GM21723 (cell line): Measurements from ENCODE around the gene CMKLR1.

Experiments used
- ATAC-seq: cut with Tn5 transposase; IDR thresholded peaks from one replicate; pipeline ENCODE4 v1.9.1; 2021; ENCODE audit warnings: mild to moderate bottlenecking, moderate library complexity; ENCODE audit not compliant: unreplicated experiment

CMKLR1 gene

GRCh38 chr12:108270035-108270848 lies 68.9 kb downstream of the CMKLR1 start:
- ATAC-seq: no peak

DNA sequence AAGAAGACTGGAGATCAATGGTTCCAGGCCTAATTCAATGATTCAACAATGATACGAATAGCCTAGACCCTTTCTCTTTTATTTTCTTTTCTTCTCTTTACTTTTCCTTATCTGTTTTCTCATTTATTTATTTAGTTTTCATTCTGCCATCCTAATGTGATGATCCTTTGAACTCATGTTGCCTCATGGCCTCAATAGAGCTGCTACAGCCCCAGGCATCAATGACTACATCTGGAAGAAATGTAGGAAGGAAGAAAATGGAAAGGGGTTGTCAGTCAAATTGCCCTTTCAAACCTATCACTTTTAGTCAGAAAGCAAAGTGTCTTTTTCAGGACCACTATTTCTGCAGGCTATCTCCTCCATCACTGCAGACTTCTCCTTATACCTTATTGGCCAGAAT lies 69.9 kb downstream of the CMKLR1 start:
- ATAC-seq: no peak

GRCh38 chr12:108268397-108268796 lies 70.7 kb downstream of the CMKLR1 start:
- ATAC-seq: no peak

GRCh38 chr12:108267450-108267849 lies 71.7 kb downstream of the CMKLR1 start:
- ATAC-seq: no peak

DNA sequence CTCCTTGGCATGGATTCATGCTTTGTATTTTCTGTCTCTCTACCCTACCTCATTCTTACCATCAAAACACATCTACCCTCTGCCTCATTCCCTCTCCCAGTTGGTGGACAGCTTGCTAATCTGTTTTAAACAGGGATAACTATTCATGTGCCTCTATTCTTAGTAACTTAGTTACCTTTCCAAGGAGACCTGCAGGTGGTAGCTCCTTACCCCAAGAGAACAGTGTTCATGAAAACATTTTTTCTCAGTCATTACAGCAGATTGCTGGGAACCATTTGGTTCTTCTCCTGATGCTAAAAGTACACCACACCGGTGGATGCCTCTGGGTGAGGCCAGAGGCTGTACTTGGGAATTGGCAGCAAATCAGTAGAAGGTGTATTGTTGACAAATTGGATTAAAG lies 73.0 kb downstream of the CMKLR1 start:
- ATAC-seq: no peak

DNA sequence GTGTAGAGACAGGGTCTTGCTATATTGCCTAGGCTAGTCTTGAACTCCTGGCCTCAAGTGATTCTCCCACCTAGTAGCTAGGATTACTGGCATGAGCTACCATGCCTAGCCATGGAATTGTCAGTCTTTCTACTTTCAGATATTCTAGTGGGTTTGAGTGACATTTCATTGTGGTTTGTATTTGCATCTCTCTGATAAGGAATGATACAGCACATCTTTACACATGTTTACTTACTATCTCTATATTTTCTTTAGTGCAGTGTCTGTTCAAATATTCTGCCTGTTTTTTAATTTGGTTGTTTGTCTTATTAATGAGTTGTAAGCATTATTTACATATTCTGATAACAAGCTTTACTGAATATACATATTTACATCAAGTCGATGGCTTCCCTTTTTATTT lies 73.6 kb downstream of the CMKLR1 start:
- no peak for ATAC-seq

DNA sequence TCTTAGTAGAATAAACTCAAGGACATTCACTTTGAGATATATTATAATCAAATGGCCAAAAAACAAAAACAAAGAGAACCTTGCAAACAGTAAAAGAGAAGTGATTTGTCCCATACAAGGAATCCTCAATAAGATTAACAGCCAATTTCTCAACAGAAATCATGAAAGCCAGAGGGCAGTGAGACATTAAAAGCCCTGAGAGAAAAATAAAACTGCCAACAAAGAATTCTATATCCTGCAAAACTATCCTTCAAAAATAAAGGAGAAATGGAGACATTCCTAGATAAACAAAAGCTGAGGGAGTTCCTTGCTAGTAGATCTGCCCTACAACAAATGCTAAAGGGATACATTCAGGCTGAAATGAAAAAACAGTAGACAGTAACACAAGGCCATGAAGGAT lies 78.1 kb downstream of the CMKLR1 start:
- no peak for ATAC-seq

DNA sequence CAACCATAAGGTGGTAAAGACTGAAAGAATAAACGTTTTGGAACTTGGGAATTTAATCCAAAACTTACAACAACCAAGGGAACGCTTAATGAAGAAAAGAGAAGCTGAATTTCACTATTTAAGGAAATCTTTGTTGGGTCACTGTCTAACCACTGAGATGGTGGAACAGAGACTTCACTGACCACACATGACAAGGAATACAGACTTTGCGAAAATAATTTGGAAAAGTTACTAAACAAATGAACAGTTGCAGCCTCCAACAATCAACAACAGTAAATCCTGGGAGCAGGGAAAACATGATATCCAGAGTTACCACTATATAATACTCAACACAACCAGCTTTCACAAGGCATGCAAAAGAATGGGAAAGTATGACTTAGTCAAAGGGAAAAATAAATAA lies 79.1 kb downstream of the CMKLR1 start:
- ATAC-seq: no peak

GRCh38 chr12:108257610-108258106 lies 81.5 kb downstream of the CMKLR1 start:
- ATAC-seq: no peak

GRCh38 chr12:108257004-108257403 lies 82.1 kb downstream of the CMKLR1 start:
- no peak for ATAC-seq

DNA sequence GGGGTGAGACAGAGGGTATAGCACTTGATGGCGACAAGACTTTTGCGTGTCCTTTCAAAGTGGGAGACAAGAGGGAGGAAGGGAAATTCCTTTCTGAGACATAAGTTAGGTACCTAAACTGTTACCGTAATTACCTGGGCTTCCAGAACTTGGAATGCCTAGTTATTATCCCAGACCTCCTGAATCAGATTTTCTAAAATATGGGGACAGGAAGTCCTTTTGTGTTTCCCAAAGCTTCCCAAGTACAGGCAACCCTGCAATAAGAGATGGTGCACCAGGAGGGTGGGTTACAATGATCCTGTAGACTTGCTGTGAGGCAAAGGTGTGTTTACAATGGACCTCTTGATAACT lies 83.9 kb downstream of the CMKLR1 start:
- no peak for ATAC-seq

DNA sequence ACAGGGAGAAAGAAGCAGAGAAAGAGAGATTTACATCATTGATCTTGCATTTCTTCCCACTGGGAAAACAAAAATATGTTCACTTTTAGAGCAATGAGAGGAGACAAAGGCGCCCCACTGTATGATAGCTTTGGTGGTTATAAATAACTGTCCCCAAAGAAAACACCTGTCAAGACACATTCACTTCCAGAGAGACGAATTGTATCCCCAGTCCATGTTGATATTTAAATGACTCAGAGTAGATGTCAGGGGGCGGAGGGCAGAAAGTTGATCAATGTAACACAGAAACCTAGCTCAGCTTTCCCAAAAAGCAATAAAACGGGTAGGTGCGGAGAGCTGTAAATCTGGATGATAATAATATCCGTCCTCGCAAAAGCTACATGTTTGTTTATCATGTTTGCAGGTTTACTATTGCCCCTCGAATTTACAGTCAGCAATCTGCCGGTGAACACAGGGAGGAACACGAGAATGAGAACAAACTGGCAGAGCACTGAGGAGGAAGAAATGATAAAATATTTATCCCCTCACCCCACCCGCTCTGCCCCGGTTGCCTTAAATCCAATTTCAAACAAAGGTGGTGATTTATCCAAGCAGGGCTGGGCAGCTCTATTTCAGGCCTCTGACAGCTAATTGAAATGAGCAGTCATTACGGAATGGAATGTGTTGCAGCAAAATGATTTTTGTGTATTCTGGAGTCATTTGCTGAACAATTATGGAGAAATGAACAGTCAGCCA lies 84.4 kb downstream of the CMKLR1 start:
- no peak for ATAC-seq

DNA sequence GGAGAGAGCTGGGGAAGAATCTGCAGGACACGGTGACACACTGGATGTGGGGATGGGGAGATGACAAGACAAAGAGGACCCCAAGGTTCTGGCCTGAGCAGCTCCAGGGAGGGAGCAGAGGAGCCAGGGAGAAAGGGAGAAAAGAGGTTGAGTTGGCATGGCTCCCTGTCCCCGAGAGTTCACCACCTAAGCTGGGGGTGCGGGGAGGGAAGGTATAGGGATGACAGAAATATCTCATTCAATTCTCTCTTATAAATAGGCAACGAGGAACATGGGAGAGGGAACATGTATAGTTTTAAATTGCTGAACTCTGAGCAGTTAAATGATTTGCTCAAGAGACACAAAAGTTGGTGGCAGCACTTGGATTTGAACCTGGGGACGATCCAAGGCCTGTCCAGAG lies 85.1 kb downstream of the CMKLR1 start:
- ATAC-seq: no peak

DNA sequence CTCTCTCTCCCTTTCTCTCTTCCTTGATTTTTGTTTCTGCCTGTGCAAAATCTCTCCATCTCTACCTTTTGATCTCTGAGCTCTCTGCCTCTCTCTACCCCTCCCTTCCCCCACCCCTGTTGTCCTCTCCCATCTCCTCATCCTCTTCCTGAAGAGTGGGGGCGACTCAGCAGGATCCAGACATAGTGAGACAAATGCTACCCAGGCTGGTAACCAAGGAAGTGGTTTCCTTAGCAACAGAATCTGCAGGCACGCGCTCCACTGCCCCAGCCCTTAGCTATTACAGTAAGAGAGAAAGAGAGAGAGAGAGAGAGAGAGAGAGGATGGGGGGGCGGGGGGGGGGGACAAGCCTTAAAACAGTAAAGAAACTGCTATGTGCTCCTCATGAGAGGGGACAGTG lies 85.6 kb downstream of the CMKLR1 start:
- no peak for ATAC-seq

- ATAC-seq: no peak
These were observed 86.6 kb downstream of the CMKLR1 start for GRCh38 chr12:108252523-108252922.

DNA sequence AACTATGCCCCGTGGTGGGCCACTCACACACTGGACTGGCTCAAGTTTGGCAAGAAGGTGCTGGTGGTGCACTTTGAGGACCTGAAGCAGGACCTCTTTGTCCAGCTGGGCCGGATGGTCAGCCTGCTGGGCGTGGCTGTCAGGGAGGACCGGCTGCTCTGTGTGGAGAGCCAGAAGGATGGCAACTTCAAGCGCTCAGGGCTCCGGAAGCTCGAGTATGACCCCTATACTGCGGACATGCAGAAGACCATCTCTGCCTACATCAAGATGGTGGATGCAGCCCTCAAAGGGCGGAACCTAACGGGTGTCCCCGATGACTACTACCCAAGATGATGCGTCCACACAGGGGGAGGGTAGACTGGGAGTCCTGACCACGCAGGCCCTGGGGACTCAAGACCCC lies 91.1 kb downstream of the CMKLR1 start:
- ATAC-seq: no peak

DNA sequence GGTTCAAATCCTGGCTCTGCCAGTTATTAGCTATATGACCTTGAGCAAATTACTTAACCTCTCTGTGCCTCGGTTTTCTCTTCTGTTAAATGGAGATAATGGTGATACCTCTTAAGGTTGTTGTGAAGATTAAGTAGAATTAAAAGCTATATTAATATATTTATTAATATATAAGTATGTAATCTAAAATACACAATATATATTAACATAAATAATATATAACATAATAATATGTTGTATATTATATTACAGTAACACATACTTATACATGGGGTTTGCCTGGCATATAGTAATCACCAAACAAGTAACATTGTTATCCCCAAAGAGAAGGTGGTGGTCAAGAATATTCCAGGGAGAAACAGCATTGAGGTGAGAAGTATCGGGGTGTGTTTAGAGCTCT lies 92.0 kb downstream of the CMKLR1 start:
- ATAC-seq: no peak

DNA sequence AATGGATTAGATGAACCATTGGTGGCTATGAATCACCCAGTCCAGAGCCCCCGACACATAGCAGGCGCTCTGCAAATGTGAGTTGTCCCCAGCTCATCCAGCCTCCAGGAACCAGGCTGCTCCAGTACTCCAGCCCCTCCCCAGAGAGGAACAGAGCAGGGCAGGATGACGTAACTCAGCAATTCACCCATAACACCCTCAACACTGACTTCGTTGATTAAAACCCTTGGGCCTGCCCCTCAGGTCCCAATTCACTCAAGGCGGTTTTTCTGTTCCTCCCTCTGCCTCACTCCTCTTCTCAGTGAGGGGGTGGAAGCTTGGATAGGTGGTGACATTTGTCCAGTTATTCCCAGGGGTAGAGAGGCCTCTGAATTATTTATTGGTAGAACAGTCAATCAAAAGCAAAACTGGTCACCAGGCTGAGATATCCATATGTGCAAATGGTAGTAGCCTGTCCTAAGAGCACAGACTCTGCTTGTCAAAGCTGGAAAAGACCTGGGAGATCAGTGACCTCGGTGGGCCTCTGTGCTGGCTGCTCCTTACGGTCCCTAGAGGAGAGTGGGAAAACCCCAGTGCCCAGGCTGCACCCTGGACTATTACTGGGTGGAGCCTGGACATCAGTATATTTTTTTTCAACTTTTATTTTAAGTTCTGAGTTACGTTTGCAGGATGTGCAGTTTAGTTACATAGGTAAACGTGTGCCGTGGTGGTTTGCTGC lies 97.0 kb downstream of the CMKLR1 start:
- ATAC-seq: no peak

DNA sequence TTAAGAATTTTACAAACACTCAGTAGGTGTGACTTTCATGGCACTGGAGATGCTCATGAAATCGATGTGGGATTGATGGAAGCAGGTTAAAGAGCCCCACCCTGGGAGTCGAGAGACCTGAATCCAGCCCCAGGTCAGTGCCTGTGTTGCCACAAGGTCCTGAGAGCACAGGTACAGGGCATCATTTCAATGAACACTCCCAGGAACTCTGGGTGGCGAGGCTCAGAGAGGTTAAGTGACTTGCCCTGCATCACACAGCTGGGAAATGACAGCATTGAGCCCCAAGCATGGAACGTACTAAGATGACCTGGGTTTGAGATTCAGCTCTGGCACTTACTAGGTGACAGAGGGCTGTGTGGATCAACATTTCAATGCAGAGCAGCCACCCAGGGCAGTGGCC lies 98.2 kb downstream of the CMKLR1 start:
- ATAC-seq: no peak

- ATAC-seq: no peak
These were observed 98.9 kb downstream of the CMKLR1 start for GRCh38 chr12:108240027-108240785.

- no peak for ATAC-seq
These were observed 99.7 kb downstream of the CMKLR1 start for GRCh38 chr12:108239378-108239777.
